Activated CD4-positive, alpha-beta T cell treated with anti-CD3 and anti-CD28 coated beads, Interleukin-2, amount 50 U/mL, for 4 hours (primary cell): ENCODE data around the gene OR4N5.
"Not testable (repeated sequence)": the region's sequence is repeated elsewhere in the genome, so short reads cannot be mapped to it uniquely, and the experiment has no call there.

Source experiments
- DNase-seq, 2 experiments: peaks; one replicate each; pipeline ENCODE4 v3.0.0-alpha.2; 2020

OR4N5 gene

GRCh38 chr14:20138520-20138919, at the start of gene OR4N5:
Gene OR4N5 (plus strand): TSS chr14:20138820. CDS start chr14:20143736, 4,916 bp downstream.
- DNase-seq = no peak

- DNase-seq = no peak
These were observed 46.6 kb upstream of the OR4N5 start for GRCh38 chr14:20092050-20092449.

GRCh38 chr14:20093442-20093841, 45.2 kb upstream of the OR4N5 start:
- no peak for DNase-seq

- not testable (repeated sequence) for DNase-seq
These were observed 39.5 kb upstream of the OR4N5 start for GRCh38 chr14:20098926-20099770.

GRCh38 chr14:20110438-20110837, 28.2 kb upstream of the OR4N5 start, which contains the start of gene OR4K17:
Gene OR4K17 (plus strand): TSS chr14:20110739. CDS start chr14:20117500, 6,761 bp downstream.
- no peak for DNase-seq

GRCh38 chr14:20112321-20112720, 26.3 kb upstream of the OR4N5 start:
- DNase-seq = no peak

- no peak for DNase-seq
These were observed 21.9 kb upstream of the OR4N5 start for GRCh38 chr14:20116748-20117147.

- DNase-seq = no peak
These were observed 19.8 kb upstream of the OR4N5 start for GRCh38 chr14:20118795-20119194.

GRCh38 chr14:20143911-20144310, 5.3 kb downstream of the OR4N5 start:
- no peak for DNase-seq

- DNase-seq = no peak
These were observed 6.2 kb downstream of the OR4N5 start for GRCh38 chr14:20144820-20145219.

- DNase-seq = no peak
These were observed 25.8 kb downstream of the OR4N5 start for GRCh38 chr14:20164462-20164861.

- no peak for DNase-seq
These were observed 28.5 kb downstream of the OR4N5 start for GRCh38 chr14:20167091-20167490.

- DNase-seq = not testable (repeated sequence)
These were observed 31.2 kb downstream of the OR4N5 start for GRCh38 chr14:20169852-20170251.

- not testable (repeated sequence) for DNase-seq
These were observed 35.6 kb downstream of the OR4N5 start for GRCh38 chr14:20174205-20174604.

GRCh38 chr14:20176330-20176729, 37.7 kb downstream of the OR4N5 start:
- DNase-seq = no peak

- DNase-seq = no peak
These were observed 38.9 kb downstream of the OR4N5 start for GRCh38 chr14:20177433-20177974.

GRCh38 chr14:20179218-20179617, 40.6 kb downstream of the OR4N5 start:
- DNase-seq = no peak

GRCh38 chr14:20179880-20180279, 41.3 kb downstream of the OR4N5 start:
- no peak for DNase-seq

- no peak for DNase-seq
These were observed 41.9 kb downstream of the OR4N5 start for GRCh38 chr14:20180486-20180885.

GRCh38 chr14:20184181-20184580, 45.6 kb downstream of the OR4N5 start:
- DNase-seq = no peak

GRCh38 chr14:20190596-20190995, 52.0 kb downstream of the OR4N5 start, which contains the start of gene OR11G2:
Gene OR11G2 (plus strand): TSS chr14:20190896. CDS start chr14:20197438, 6,542 bp downstream.
- no peak for DNase-seq

- DNase-seq = no peak
These were observed 52.8 kb downstream of the OR4N5 start for GRCh38 chr14:20191396-20191795.

- DNase-seq = no peak
These were observed 55.5 kb downstream of the OR4N5 start for GRCh38 chr14:20194101-20194500.
